GM12864 (cell line): ENCODE results near the gene PFDN1.
"Not testable (repeated sequence)": the region's sequence is repeated elsewhere in the genome, so short reads cannot be mapped to it uniquely, and the experiment has no call there.

Experiments used
- DNase-seq: peaks from one replicate; pipeline ENCODE4 v3.0.0-alpha.2; 2011; ENCODE audit warnings: low read depth
- H3K4me3 ChIP-seq: 2 replicates; pipeline ENCODE4 v1.5.1; 2011; ENCODE audit warnings: mild to moderate bottlenecking, low read depth, low read length, control low read depth
- CTCF ChIP-seq: IDR thresholded peaks from 2 replicates; pipeline ENCODE4 v1.5.1; 2011; ENCODE audit warnings: low read depth, mild to moderate bottlenecking, moderate library complexity, low read length, control low read depth, inconsistent platforms; ENCODE audit errors: missing control alignments

PFDN1 gene

GRCh38 chr5:140345919-140346347 is 43.0 kb upstream of the PFDN1 start:
- peak overlapping the region; percentile 65 for H3K4me3 ChIP-seq
- DNase-seq, result no peak
- peak; percentile 1 for TF ChIP-seq CTCF

- peak; percentile 1 for TF ChIP-seq CTCF
- DNase-seq, result no peak
- no peak overlapping the region; the same call in 1 of the 2 replicates for H3K4me3 ChIP-seq
Observed at GRCh38 chr5:140344683-140345423, 42.0 kb upstream of the PFDN1 start.

- not testable (repeated sequence) for DNase-seq, H3K4me3 ChIP-seq
Observed at GRCh38 chr5:140343849-140344248, 40.9 kb upstream of the PFDN1 start.

GRCh38 chr5:140342896-140343295 is 40.0 kb upstream of the PFDN1 start:
- no peak for TF ChIP-seq CTCF
- DNase-seq, result no peak
- no peak overlapping the region for H3K4me3 ChIP-seq

- no peak overlapping the region for H3K4me3 ChIP-seq
- DNase-seq, result peak; percentile 46
Observed at GRCh38 chr5:140342287-140342686, 39.4 kb upstream of the PFDN1 start.

GRCh38 chr5:140341591-140341990 is 38.7 kb upstream of the PFDN1 start:
- no peak for DNase-seq
- TF ChIP-seq CTCF, result no peak
- H3K4me3 ChIP-seq, result no peak overlapping the region

More at GRCh38 chr5:140342287-140342686, 39.4 kb upstream of the PFDN1 start:
- TF ChIP-seq CTCF, result no peak

- no peak overlapping the region for H3K4me3 ChIP-seq
- DNase-seq, result no peak
- no peak for TF ChIP-seq CTCF
Observed at GRCh38 chr5:140340605-140341121, 37.8 kb upstream of the PFDN1 start.
